CD4-positive, alpha-beta T cell treated with Interleukin-15 for 1 hour (primary cell): Measurements from ENCODE around the gene ANKRD6.
A peak's percentile ranks its signal among the peaks of the same experiment; 100 is the strongest.

Source experiments
- DNase-seq: peaks from one replicate; pipeline ENCODE4 v3.0.0-alpha.2; 2020

ANKRD6 gene

GRCh38 chr6:89414215-89414614, 18.7 kb upstream of the ANKRD6 start:
- DNase-seq: no peak

GRCh38 chr6:89415185-89415584, 17.8 kb upstream of the ANKRD6 start:
- DNase-seq: no peak

- DNase-seq: no peak
Observed at GRCh38 chr6:89416796-89417195, 16.2 kb upstream of the ANKRD6 start.

- no peak for DNase-seq
Observed at GRCh38 chr6:89430201-89430962, 2.6 kb upstream of the ANKRD6 start.

- peak; percentile 20 for DNase-seq
Observed at GRCh38 chr6:89433252-89434149, 549 bp downstream of the ANKRD6 start.

GRCh38 chr6:89434150-89434499, 1.2 kb downstream of the ANKRD6 start:
- DNase-seq: no peak

GRCh38 chr6:89434954-89435353, 2.0 kb downstream of the ANKRD6 start:
- no peak for DNase-seq

- DNase-seq: no peak
Observed at GRCh38 chr6:89436226-89436625, 3.3 kb downstream of the ANKRD6 start.

GRCh38 chr6:89438248-89438647, 5.3 kb downstream of the ANKRD6 start:
- no peak for DNase-seq

- DNase-seq: no peak
Observed at GRCh38 chr6:89439014-89439413, 6.1 kb downstream of the ANKRD6 start.

- DNase-seq: no peak
Observed at GRCh38 chr6:89440200-89440599, 7.2 kb downstream of the ANKRD6 start.

GRCh38 chr6:89443658-89444057, 10.7 kb downstream of the ANKRD6 start:
- DNase-seq: no peak

- no peak for DNase-seq
Observed at GRCh38 chr6:89449193-89449592, 16.2 kb downstream of the ANKRD6 start.

GRCh38 chr6:89452281-89452680, 19.3 kb downstream of the ANKRD6 start:
- no peak for DNase-seq

GRCh38 chr6:89454300-89454699, 21.3 kb downstream of the ANKRD6 start:
- no peak for DNase-seq

- DNase-seq: no peak
Observed at GRCh38 chr6:89458704-89459103, 25.8 kb downstream of the ANKRD6 start.

GRCh38 chr6:89459501-89459900, 26.5 kb downstream of the ANKRD6 start:
- DNase-seq: no peak

- DNase-seq: no peak
Observed at GRCh38 chr6:89460713-89461112, 27.8 kb downstream of the ANKRD6 start.

GRCh38 chr6:89462503-89462902, 29.6 kb downstream of the ANKRD6 start:
- no peak for DNase-seq

GRCh38 chr6:89464295-89464694, 31.3 kb downstream of the ANKRD6 start:
- no peak for DNase-seq

GRCh38 chr6:89467437-89467836, 34.5 kb downstream of the ANKRD6 start:
- DNase-seq: no peak

GRCh38 chr6:89468998-89469397, 36.0 kb downstream of the ANKRD6 start:
- no peak for DNase-seq

- DNase-seq: no peak
Observed at GRCh38 chr6:89471287-89471867, 38.4 kb downstream of the ANKRD6 start.

- DNase-seq: no peak
Observed at GRCh38 chr6:89475101-89475500, 42.1 kb downstream of the ANKRD6 start.
